ENCODE measurements around the gene IGF2BP3. TPM values are rescaled to one million over a fixed set of nuclear protein-coding genes. Genes with fewer than 3 reads are reported as not detected.

The IGF2BP3 gene
- total and polyA plus RNA-seq, 10 donors: 0.17 to 6.8 (median 1.6) TPM

DNA sequence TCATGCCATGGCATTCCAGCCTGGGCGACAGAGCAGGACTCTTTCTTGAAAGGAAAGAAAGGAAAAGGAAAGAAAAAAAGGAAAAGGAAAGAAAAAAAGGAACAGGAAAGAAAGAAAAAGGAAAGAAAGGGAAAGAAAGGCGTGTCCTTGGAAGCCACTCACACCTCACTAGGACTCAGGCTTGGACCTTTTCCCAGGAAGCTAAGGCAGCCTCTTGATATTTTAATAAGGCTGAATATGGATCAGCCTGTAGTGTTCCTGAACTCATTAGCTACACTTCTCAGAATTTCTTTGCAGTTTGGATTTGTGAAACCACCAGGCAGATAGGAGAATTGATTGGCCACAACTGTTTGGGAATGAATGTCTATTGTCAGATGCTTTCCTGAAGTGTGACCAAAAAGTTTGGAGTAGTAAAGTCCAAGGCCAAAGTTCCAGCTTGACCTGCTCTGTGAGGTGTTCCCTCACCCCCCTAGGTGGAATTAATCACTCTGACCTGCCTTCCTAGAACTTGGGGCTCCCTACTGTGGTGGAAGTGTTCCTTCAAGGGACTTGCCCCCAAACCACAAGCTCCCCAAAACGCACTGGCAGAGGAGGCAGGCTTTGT lies 178.2 kb downstream of the IGF2BP3 start:
- no peaks in the 10 kb centered on the region for H3K9me3 ChIP-seq

DNA sequence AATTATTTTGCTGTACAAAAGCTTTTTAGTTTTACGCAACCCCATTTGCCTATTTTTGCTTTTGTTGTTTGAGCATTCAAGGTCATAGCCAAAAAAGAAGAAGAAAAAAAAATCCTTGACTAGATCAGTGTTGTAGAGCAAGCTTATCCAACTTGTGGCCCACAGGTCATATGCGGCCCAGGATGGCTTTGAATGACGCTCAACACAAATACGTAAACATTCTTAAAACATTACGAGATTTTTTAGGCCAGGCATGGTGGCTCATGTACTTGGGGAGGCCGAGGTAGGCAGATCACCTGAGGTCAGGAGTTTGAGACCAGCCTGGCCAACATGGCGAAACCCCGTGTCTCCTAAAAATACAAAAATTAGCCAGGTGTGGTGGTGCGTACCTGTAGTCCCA lies 179.3 kb downstream of the IGF2BP3 start:
- Histone ChIP-seq H3K4me1 (peaks cover 0 to 6% (median 0%) of the 10 kb centered on the region in 6 donors), H3K9me3 (no peaks in the 10 kb centered on the region), H3K36me3 (no peaks in the 10 kb centered on the region), H3K4me3 (no peak overlapping the region), H3K27me3 (replicated peaks in 1 of 7) (no peaks in the 10 kb centered on the region), H3K27ac (no peak overlapping the region)
- intact Hi-C loops (cut with DNase I; ENCODE audit: low total_unique reads): no loop called here
- TF ChIP-seq, protein P1, sequence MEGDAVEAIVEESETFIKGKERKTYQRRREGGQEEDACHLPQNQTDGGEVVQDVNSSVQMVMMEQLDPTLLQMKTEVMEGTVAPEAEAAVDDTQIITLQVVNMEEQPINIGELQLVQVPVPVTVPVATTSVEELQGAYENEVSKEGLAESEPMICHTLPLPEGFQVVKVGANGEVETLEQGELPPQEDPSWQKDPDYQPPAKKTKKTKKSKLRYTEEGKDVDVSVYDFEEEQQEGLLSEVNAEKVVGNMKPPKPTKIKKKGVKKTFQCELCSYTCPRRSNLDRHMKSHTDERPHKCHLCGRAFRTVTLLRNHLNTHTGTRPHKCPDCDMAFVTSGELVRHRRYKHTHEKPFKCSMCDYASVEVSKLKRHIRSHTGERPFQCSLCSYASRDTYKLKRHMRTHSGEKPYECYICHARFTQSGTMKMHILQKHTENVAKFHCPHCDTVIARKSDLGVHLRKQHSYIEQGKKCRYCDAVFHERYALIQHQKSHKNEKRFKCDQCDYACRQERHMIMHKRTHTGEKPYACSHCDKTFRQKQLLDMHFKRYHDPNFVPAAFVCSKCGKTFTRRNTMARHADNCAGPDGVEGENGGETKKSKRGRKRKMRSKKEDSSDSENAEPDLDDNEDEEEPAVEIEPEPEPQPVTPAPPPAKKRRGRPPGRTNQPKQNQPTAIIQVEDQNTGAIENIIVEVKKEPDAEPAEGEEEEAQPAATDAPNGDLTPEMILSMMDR (IDR thresholded peaks at IDR 0.05 in 8 of 11, conservative IDR thresholded peaks at IDR 0.05 in 3 of 11): no peak
- no peak for TF ChIP-seq POLR2A (IDR thresholded peaks at IDR 0.05)
- no peak for TF ChIP-seq POLR2AphosphoS5 (IDR thresholded peaks at IDR 0.05)
- DNase-seq: no peak
- WGBS, 5 donors: 90 to 96% (median 95%) methylated on average over 9 of the region's 9 CpGs

More for the DNA sequence above, 178.2 kb downstream of the IGF2BP3 start:
- intact Hi-C loops (cut with DNase I; ENCODE audit: low total_unique reads): no loop called here
- H3K4me1 ChIP-seq: peaks cover 0 to 6% (median 0%) of the 10 kb centered on the region in 6 donors
- DNase-seq: no peak
- 61 to 78% (median 68%) methylated on average over 3 of the region's 3 CpGs for WGBS, 5 donors
- no peaks in the 10 kb centered on the region for H3K27me3 ChIP-seq (replicated peaks in 1 of 7)
- TF ChIP-seq POLR2AphosphoS5 (IDR thresholded peaks at IDR 0.05): no peak
- no peaks in the 10 kb centered on the region for H3K36me3 ChIP-seq
- H3K4me3 ChIP-seq: no peak overlapping the region
- no peak overlapping the region for H3K27ac ChIP-seq

DNA sequence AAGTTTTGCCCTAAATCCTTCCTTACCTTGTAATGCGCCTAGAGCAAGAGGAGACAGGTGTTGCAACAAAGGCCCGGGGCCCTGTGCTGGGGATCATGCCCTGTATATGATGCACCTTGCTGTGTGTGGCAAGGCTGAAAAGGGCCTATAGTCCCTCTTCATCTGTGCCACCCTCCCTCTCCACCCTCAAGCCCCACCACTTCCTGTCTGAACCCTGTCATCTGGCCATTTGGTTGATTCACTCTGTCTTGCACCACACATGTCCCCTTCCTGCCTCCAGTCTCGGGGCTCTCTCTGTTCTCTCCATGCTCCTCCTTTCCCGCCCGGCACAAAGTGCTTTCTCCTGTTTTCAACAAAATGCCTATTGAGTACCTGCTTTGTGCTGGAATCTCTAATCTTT lies 182.7 kb downstream of the IGF2BP3 start:
- Histone ChIP-seq H3K9me3 (no peaks in the 10 kb centered on the region), H3K4me1 (peaks cover 0 to 6% (median 0%) of the 10 kb centered on the region in 6 donors), H3K27ac (no peak overlapping the region), H3K36me3 (no peaks in the 10 kb centered on the region), H3K27me3 (replicated peaks in 1 of 7) (no peaks in the 10 kb centered on the region), H3K4me3 (no peak overlapping the region)
- DNase-seq: no peak
- 43 to 85% (median 59%) methylated on average over 5 of the region's 5 CpGs for WGBS, 5 donors
- TF ChIP-seq POLR2A (IDR thresholded peaks at IDR 0.05): no peak
- TF ChIP-seq POLR2AphosphoS5 (IDR thresholded peaks at IDR 0.05): no peak
- TF ChIP-seq, protein P1 (IDR thresholded peaks at IDR 0.05 in 8 of 11, conservative IDR thresholded peaks at IDR 0.05 in 3 of 11): no peak
- intact Hi-C loops (cut with DNase I; ENCODE audit: low total_unique reads): no loop called here

DNA sequence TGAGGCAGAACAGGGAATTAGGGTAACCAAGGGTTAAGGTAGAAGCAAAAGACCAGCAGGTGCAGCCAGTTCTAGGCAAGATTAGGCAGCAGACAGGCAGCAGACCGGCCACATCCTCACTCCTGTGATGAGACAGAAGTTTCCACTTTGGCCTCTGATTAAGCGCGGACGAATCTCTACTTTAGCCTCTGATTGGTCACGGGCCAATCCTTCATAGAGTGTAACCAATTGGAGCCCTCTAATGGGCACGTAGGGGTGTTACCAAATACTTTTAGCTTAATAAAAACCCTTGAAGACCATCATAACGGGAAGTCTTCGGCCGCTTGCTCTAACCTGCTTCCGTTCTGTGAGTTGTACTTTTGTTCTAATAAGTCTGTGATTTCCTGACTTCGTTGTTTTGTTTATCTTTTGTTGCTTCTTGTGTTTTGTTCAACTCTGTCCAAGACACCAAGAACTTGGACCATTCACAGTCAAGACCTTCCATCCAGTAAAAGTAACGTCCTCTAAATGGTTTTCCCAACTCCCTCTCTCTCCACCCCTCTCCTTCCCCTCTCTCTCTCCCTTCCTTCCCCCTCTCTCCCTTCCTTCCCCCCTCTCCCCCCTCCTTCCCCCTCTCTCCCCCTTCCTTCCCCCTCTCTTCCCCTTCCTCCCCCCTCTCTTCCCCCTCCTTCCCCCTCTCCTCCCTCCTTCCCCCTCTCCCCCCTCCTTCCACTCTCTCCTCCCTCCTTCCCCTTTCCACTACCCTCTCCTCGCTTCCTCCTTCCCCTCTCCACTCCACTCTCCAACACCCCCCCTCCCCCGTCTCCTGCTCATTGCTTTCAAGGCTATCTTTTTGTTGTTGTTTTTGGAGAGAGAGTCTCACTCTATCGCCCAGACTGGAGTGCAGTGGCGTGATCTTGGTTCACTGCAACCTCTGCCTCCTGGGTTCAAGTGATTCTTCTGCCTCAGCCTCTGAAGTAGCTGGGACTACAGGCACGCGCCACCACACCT lies 184.3 kb downstream of the IGF2BP3 start:
- no peak overlapping the region for H3K27ac ChIP-seq
- no peak overlapping the region for H3K4me3 ChIP-seq
- peaks cover 0 to 6% (median 0%) of the 10 kb centered on the region in 6 donors for H3K4me1 ChIP-seq
- no peak for TF ChIP-seq POLR2AphosphoS5 (IDR thresholded peaks at IDR 0.05)
- TF ChIP-seq POLR2A (IDR thresholded peaks at IDR 0.05): no peak
- TF ChIP-seq, protein P1 (IDR thresholded peaks at IDR 0.05 in 8 of 11, conservative IDR thresholded peaks at IDR 0.05 in 3 of 11): no peak
- H3K36me3 ChIP-seq: no peaks in the 10 kb centered on the region
- no peaks in the 10 kb centered on the region for H3K27me3 ChIP-seq (replicated peaks in 1 of 7)
- intact Hi-C loops (cut with DNase I; ENCODE audit: low total_unique reads): no loop called here
- whole genome bisulfite sequencing, 5 donors: 82 to 87% (median 82%) methylated on average over 17 to 18 of the region's 18 CpGs
- DNase-seq: no peak
- H3K9me3 ChIP-seq: no peaks in the 10 kb centered on the region

Data from spleen (tissue), 11 donors.